ENCODE results near the gene SPG11.
A peak's percentile ranks its signal among the peaks of the same experiment; 100 is the strongest.

GRCh38 chr15:44584162-44584749 lies 79.2 kb downstream of the SPG11 start:
- TF ChIP-seq CTCF (IDR thresholded peaks at IDR 0.05; ENCODE audit: low read length) = peak; percentile 74
- TF ChIP-seq EZH2 (optimal IDR thresholded peaks at IDR 0.05; ENCODE audit: low read depth, low read length) = no peak
- TF ChIP-seq EZH2phosphoT487 (IDR thresholded peaks at IDR 0.05; ENCODE audit: low read length) = no peak

Measured in MM.1S (cell line).